CD1c-positive myeloid dendritic cell (primary cell): ENCODE data around the gene SLC2A4.
A peak's percentile ranks its signal among the peaks of the same experiment; 100 is the strongest.

Source experiments
- DNase-seq: peaks from one replicate; pipeline ENCODE4 v3.0.0-alpha.2; 2016; ENCODE audit errors: extremely low spot score

Gene SLC2A4

GRCh38 chr17:7279448-7279847 lies 2.1 kb upstream of the SLC2A4 start:
- DNase-seq, result no peak

DNA sequence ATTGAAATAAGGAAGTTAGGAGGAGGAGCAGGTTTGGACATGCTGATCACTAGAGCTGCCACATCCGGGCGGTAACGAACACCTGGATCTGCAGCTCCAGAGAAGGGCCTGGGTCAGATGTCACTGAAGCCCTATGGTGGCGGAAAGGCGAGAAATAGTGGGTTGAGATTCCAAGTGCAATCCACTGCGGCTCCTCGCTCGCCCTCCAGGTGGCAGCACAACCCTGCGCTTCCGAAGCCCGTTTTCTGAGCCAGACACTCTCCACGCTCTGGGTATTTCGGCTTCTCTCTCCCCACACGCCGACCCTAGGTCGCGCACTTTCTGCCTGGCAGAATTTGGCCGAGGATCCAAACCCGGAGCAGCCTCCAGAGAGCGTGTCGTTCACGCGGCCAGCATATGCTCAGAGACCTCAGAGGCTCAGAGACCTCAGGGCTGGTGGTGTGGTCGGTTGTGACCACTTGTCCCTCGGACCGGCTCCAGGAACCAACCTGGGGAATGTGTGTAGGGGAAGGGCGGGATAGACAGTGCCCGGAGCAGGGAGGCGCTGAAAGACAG lies 922 bp upstream of the SLC2A4 start:
- peak; percentile 84 for DNase-seq

DNA sequence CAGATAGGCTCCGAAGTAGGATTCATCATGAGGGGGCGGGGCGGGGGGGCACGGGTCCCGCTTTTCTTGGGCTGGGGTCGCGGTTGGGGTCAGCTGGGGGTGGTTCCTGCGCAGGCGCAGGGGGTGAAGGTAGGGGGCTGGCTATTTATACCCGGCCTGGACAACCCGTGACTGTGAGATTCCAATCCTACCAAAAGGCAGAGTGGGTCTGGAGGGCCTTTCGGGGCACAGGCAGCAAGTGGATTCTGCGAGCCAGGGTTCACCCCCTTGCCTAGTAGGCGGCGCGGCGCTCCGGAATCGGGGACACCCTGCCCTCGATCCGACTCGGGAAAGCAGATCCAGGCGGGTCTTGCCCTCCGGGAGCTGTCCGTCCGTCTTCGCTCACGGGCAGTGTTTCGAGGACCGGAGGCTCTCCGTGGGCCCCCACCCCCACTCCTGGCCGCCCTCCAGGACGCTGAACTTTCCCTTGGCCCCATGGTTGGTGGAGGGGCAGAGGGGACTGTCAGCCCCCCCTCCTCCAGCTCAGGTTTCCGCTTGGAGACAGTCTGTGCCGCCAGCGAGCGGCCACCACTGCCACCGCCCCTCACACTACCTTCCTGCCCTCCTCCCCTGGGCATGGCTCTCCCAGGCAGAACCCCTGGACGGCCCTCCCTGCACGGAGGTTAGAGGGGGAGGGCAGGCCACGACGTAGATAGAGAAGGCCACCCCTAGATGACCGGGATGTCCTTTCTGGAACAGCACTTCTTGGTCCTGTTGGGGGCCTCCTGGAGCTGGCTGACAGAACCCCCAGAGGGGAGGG lies 634 bp downstream of the SLC2A4 start:
- no peak for DNase-seq

DNA sequence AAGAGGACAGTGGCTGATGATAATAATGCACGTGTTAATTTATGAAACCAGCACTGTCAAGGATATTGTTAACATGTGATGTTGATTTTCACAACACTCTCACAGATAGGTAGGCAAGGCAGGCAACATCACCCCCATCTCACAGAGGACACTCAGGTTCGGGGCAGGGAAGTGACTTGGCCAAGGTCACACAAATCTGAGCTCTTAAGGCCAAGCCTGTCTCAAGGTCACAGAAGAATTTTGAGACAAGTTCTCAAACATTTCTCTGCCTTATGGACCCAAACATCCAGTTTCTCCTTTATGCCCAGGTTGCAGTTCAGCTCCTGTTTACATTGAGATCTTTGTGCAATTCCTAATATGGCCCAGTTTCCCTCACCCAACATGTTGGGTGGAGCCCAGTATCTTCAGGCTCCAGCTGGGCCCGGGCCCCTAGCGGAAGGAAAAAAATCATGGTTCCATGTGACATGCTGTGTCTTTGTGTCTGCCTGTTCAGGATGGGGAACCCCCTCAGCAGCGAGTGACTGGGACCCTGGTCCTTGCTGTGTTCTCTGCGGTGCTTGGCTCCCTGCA lies 1.3 kb downstream of the SLC2A4 start:
- DNase-seq, result peak; percentile 17

GRCh38 chr17:7283471-7284216 lies 2.1 kb downstream of the SLC2A4 start:
- peak; percentile 63 for DNase-seq

DNA sequence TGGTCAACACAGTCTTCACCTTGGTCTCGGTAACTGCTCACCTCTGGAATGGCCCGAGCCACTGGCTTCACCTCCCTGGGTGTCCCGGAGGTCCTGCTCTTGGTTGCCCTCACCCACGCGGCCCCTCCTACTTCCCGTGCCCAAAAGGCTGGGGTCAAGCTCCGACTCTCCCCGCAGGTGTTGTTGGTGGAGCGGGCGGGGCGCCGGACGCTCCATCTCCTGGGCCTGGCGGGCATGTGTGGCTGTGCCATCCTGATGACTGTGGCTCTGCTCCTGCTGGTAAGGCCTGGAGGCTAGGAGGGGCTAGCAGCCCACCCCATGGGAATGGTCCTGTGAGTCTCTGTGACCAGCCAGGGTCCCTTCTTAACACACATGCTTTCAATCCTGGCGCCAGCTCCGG lies 3.4 kb downstream of the SLC2A4 start:
- DNase-seq, result no peak

- DNase-seq, result no peak
Measured at GRCh38 chr17:7285679-7286078, 4.2 kb downstream of the SLC2A4 start.

DNA sequence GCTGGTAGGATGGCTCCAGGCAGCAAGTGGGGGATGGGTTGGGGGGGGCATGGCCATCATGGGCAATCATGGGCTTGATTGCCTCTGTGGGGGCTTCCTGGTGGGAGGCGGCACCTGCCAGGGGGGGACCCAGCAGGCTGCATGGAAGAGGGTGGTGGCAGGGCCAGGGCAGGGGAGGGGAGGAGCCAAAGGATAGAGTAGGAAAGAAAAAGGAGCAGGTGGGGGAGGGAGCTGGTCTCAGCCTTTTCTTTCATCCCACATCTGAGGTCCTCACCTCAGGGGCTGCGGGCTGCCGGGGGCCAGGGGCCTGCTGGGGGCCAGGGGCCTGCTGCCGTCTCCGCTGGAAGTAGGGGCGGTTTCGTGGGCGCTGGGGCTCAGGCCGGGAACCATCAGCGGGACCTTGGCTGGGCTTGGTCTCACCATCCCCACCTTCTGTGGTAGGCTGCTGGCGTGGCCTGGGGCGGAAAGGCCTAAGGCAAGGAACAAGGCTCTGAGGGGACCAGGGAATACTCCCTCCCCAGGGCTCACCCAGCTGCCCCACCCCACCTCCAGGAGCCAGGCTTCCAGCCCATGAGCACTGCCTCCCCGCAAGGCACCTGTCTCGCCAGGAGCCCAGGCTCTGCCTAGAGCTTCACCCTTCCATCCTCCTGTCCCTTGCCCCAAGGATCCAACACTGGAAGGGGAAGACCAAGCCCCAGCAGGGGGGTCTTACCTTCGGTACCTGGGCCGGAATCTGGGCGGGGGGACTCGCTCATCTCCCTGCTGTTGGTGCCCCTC lies 7.9 kb downstream of the SLC2A4 start:
- DNase-seq, result no peak

GRCh38 chr17:7290166-7290565 lies 8.6 kb downstream of the SLC2A4 start:
- no peak for DNase-seq

DNA sequence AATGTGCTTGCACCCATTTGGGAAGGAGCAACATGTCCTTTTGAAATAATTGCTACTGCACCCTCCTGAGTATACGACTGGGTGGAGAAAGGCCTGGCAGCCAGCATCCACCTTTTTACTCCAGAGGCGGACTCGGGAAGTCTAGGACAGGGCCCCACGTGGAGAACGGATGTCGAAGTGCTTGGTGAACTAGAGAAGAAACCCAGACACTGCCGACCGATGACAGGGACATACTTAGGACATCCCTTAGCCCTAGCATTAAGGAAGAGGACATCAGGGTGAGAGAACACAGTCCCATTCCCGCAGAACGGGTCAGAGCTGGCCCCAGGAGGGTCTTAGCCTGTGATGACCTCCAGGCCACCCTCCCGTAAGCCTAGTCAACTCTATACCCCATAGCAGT lies 9.2 kb downstream of the SLC2A4 start:
- DNase-seq, result no peak

- DNase-seq, result no peak
Measured at GRCh38 chr17:7292194-7292593, 10.7 kb downstream of the SLC2A4 start.

DNA sequence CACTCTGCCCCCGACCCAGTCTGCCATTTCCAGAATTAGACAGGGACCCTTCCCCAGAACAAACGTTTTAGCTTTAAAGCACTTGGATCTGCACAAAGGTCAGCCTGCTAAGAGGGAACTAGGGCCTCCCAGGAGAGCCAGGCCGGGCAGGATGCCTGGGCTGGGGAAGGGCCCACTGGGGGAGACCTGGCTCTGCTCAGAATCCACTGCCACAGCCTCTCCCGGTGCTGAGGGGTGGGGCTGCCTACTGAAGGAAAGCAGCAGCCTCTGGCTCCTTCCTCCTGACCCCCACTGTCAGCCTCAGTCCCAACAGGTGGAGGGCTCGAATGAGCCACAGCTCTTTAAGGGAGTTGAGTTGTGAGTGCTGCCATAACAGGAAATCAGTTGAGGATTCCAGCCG lies 11.2 kb downstream of the SLC2A4 start:
- DNase-seq, result no peak

DNA sequence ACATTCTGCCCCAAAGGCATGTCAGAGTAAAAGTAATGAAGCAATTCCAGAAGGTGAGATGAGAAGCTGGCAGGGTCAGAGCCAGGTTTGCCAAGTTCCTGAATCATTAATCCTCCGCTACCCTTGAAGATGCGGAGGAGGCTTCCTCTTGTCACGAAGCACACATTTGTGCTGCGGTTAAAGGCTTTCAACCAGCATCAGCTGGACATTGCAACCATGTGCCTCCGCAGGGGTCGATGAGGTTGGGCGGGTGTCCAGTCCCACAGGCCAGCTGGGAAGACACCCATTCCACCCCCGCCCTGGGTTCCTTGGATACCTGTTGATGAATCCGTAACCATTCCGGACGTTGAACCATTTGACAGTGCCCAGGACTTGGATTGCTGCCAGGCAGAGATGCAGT lies 11.6 kb downstream of the SLC2A4 start:
- no peak for DNase-seq

DNA sequence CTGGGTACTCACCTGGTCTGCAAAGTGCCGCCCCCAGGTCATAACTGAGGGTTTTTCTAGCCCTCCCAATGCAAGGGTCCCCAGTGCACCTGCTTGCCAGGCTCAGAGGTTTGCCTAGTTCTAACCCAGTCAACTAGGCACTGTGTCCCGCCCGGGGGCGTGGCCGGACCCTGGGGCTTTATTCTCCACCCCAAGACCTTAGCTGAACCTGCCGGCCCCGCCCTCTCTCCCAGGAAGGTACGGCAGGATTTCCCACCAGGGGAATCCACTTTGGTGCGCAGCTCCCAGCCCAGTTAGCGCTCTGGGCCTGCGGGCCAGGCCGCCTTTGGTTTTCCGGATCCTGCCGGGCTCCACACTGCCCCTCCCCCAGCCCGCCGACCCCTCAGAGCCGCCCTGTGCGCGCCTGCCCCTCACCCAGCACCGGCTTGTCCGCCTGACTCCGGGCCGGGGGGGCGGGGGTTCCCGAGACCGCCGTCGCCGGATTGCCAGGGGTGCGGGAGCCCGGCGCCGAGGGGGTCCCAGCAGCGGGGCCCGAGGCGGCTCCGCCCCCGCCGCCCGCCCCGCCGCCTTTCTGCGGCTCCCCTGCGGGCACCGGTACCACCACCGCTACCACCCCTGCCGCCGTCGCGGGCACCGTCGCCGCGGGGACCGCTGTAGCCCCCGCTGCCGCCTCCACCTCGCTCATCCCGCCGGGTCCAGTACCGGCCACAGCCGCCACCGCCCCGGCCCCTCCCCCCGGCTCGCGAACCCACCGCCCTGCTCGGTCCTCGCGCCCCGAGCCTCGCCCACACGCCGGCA lies 12.5 kb downstream of the SLC2A4 start:
- no peak for DNase-seq

- DNase-seq, result peak; percentile 45
Measured at GRCh38 chr17:7294614-7295153, 13.2 kb downstream of the SLC2A4 start, which contains the start of gene YBX2. Gene YBX2, minus strand, starts transcription at chr17:7294639. Its CDS starts 139 bp downstream, at chr17:7294500.

GRCh38 chr17:7295230-7296180 lies 14.0 kb downstream of the SLC2A4 start:
- no peak for DNase-seq

DNA sequence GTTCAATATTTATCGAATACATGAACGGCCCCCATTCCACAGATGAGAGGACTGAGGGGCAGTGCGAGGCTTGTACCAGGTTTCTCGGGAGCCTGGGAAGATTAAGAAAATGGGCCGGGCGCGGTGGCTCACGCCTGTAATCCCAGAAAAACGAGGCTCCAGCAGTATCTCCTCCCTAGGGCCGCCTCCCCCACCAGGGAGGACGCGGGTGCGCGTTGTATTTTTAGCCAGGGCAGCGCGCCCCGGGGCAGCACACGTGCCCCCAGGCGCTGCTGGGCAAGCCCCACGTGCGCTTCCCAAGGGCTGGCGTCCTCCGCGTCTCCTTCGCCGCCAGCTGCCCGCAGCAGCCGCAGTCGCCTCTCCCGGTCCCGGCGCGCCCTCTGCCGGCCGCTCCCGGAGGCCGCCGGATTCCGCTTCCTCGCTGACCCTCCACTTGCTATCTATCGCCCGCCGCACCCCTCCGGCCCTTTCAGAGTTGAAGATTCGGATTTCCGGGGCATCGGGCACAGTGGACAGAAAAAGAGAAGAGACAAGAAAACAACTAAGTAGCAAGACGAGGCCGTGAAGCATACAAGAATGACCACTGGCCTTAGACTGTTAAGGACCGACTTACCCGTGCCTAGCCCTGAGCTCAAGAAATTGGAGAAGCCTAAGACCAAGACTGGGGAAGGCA lies 14.8 kb downstream of the SLC2A4 start:
- peak; percentile 90 for DNase-seq

GRCh38 chr17:7304179-7304578 lies 22.7 kb downstream of the SLC2A4 start:
- DNase-seq, result no peak
